Neural cell (in vitro differentiated cells): Measurements from ENCODE around the gene CCDC88C. TPM values are rescaled to one million over a fixed set of nuclear protein-coding genes. Genes with fewer than 3 reads are reported as not detected.

Experiments used
- H2AFZ ChIP-seq: fragments of 200-600, 300-800 bp; sonication (generic), shearing (Covaris generic); 2 replicates; pipeline ENCODE4 v1.6.0; 2014; ENCODE audit warnings: low read depth, mild to moderate bottlenecking, antibody characterized with exemption, low read length, moderate library complexity
- H3F3A ChIP-seq: fragments of 200-600 bp; shearing (Covaris generic); 2 replicates; pipeline ENCODE4 v1.6.1; 2016; ENCODE audit warnings: mild to moderate bottlenecking, moderate library complexity, mixed read lengths, antibody characterized with exemption, low read length; ENCODE audit not compliant: insufficient read depth, poor library complexity, severe bottlenecking
- H3K27ac ChIP-seq: fragments of 200-600, 300-800 bp; sonication (generic), shearing (Covaris generic); 2 replicates; pipeline ENCODE4 v1.5.1; 2014; ENCODE audit warnings: mild to moderate bottlenecking, low read length, moderate library complexity
- H3K27me3 ChIP-seq: fragments of 300-800, 200-600 bp; sonication (generic), shearing (Covaris generic); 2 replicates; pipeline ENCODE4 v1.6.0; 2014; ENCODE audit warnings: mild to moderate bottlenecking, low read depth, low read length, moderate library complexity; ENCODE audit not compliant: insufficient read depth
- H3K36me3 ChIP-seq: fragments of 300-800, 200-600 bp; sonication (generic), shearing (Covaris generic); 2 replicates; pipeline ENCODE4 v1.5.1; 2014; ENCODE audit warnings: mild to moderate bottlenecking, antibody characterized with exemption, low read length, moderate library complexity; ENCODE audit not compliant: insufficient read depth
- H3K4me2 ChIP-seq: fragments of 300-800, 200-600 bp; sonication (generic), shearing (Covaris generic); 2 replicates; pipeline ENCODE4 v1.6.0; 2014; ENCODE audit warnings: mild to moderate bottlenecking, low read length
- H3K4me3 ChIP-seq: fragments of 300-800, 200-600 bp; sonication (generic), shearing (Covaris generic); 2 replicates; pipeline ENCODE4 v1.5.1; 2014; ENCODE audit warnings: mild to moderate bottlenecking, low read length, moderate library complexity
- H3K79me2 ChIP-seq: fragments of 200-600 bp; shearing (Covaris generic); replicated peaks from 2 replicates; pipeline ENCODE4 v1.6.0; 2014; ENCODE audit warnings: mild to moderate bottlenecking, low read length, moderate library complexity; ENCODE audit not compliant: insufficient read depth
- H3K9ac ChIP-seq: fragments of 300-800, 200-600 bp; sonication (generic), shearing (Covaris generic); 2 replicates; pipeline ENCODE4 v1.6.1; 2016; ENCODE audit warnings: mild to moderate bottlenecking, low read length, mixed read lengths
- H3K9me2 ChIP-seq: fragments of 200-600 bp; shearing (Covaris generic); 2 replicates; pipeline ENCODE4 v1.6.1; 2016; ENCODE audit warnings: mild to moderate bottlenecking, low read length, mixed read lengths; ENCODE audit not compliant: insufficient read depth
- H3K9me3 ChIP-seq: fragments of 200-600, 300-800 bp; sonication (generic), shearing (Covaris generic); 2 replicates; pipeline ENCODE4 v1.6.1; 2016; ENCODE audit warnings: mild to moderate bottlenecking, mixed run types, low read length, moderate library complexity, mixed read lengths
- H4K20me1 ChIP-seq: fragments of 200-600 bp; shearing (Covaris generic); 2 replicates; pipeline ENCODE4 v1.6.1; 2016; ENCODE audit warnings: mild to moderate bottlenecking, mixed run types; ENCODE audit not compliant: insufficient read depth
- MXI1 ChIP-seq: fragments of 450-650 bp; conservative IDR thresholded peaks from 2 replicates; pipeline ENCODE4 v1.6.1; 2014; ENCODE audit warnings: antibody characterized with exemption, mild to moderate bottlenecking; ENCODE audit not compliant: poor library complexity, severe bottlenecking
- polyA plus RNA-seq: library from polyadenylated mRNA; depleted of rRNA; stranded (reverse); fragments of >200 nt; gene quantifications from 2 replicates; pipeline ENCODE4 v1.2.3, GENCODE V29; 2014

CCDC88C gene
- polyA plus RNA-seq, 1 donor from 2014 or later: 20.1 TPM

GRCh38 chr14:91223028-91223783 is 194.4 kb downstream of the CCDC88C start:
- Histone ChIP-seq H4K20me1 (no peaks in the 10 kb centered on the region), H3K79me2 (no peaks in the 10 kb centered on the region), H3K9me2 (no peaks in the 10 kb centered on the region), H3K27me3 (no peaks in the 10 kb centered on the region), H3K9me3 (no peaks in the 10 kb centered on the region), H3K27ac (no peak overlapping the region), H2AFZ (no peak overlapping the region), H3K4me3 (no peak overlapping the region), H3F3A (no peaks in the 10 kb centered on the region), H3K9ac (no peak overlapping the region), H3K4me2 (no peak overlapping the region), H3K36me3 (no peaks in the 10 kb centered on the region)
- no peak for TF ChIP-seq MXI1

Other genes with a start within 250 kb of the CCDC88C start
- gene GPR68, start 173.1 kb downstream of the CCDC88C start, polyA plus RNA-seq: 2.1 and 4.5 TPM in 2 replicates
- 94.3 and 99.4 TPM in 2 replicates for gene PPP4R3A, start 92.5 kb upstream of the CCDC88C start, polyA plus RNA-seq